Right ventricle myocardium superior (tissue), 1 donor: ENCODE data around the gene INTS3. TPM values are rescaled to one million over a fixed set of nuclear protein-coding genes. Genes with fewer than 3 reads are reported as not detected.

Source experiments
- ATAC-seq: fragments of 200-7000 bp; cut with Tn5 transposase; one replicate; pipeline ENCODE4 v1.9.1; 2020; ENCODE audit warnings: mild to moderate bottlenecking; ENCODE audit not compliant: poor library complexity
- DNase-seq: peaks from one replicate; pipeline ENCODE4 v3.0.0-alpha.2; 2020
- intact Hi-C: fragments of 100-400 bp; cut with DNase I; formaldehyde crosslinking; loops from one replicate; pipeline ENCODE4 v1.11.2; 2022
- long read RNA-seq: library from polyadenylated mRNA; unstranded; transcript quantifications from one replicate; pipeline ENCODE4 v2.0.0, GENCODE V29; 2021
- total RNA-seq: library from RNA; stranded (reverse); fragmentation: NEBNext Ultra II Directional; extraction: Animal tissue kit (Norgen Biotek cat#: 25700); gene quantifications from one replicate; pipeline ENCODE4 v1.2.1, GENCODE V29; 2021
- donor health status: DM: no; HTN: yes; CAD: no; lungs with severe emphysema.

INTS3 gene, protein sequence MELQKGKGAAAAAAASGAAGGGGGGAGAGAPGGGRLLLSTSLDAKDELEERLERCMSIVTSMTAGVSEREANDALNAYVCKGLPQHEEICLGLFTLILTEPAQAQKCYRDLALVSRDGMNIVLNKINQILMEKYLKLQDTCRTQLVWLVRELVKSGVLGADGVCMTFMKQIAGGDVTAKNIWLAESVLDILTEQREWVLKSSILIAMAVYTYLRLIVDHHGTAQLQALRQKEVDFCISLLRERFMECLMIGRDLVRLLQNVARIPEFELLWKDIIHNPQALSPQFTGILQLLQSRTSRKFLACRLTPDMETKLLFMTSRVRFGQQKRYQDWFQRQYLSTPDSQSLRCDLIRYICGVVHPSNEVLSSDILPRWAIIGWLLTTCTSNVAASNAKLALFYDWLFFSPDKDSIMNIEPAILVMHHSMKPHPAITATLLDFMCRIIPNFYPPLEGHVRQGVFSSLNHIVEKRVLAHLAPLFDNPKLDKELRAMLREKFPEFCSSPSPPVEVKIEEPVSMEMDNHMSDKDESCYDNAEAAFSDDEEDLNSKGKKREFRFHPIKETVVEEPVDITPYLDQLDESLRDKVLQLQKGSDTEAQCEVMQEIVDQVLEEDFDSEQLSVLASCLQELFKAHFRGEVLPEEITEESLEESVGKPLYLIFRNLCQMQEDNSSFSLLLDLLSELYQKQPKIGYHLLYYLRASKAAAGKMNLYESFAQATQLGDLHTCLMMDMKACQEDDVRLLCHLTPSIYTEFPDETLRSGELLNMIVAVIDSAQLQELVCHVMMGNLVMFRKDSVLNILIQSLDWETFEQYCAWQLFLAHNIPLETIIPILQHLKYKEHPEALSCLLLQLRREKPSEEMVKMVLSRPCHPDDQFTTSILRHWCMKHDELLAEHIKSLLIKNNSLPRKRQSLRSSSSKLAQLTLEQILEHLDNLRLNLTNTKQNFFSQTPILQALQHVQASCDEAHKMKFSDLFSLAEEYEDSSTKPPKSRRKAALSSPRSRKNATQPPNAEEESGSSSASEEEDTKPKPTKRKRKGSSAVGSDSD
- total RNA-seq: 31.8 TPM
- long read RNA-seq, full-length matches to known transcripts: 42 of 64 reads
- long read RNA-seq, partial matches to known transcripts: 15 of 64 reads
- long read RNA-seq, other reads (novel, unspliced or antisense): 7 of 64 reads

DNA sequence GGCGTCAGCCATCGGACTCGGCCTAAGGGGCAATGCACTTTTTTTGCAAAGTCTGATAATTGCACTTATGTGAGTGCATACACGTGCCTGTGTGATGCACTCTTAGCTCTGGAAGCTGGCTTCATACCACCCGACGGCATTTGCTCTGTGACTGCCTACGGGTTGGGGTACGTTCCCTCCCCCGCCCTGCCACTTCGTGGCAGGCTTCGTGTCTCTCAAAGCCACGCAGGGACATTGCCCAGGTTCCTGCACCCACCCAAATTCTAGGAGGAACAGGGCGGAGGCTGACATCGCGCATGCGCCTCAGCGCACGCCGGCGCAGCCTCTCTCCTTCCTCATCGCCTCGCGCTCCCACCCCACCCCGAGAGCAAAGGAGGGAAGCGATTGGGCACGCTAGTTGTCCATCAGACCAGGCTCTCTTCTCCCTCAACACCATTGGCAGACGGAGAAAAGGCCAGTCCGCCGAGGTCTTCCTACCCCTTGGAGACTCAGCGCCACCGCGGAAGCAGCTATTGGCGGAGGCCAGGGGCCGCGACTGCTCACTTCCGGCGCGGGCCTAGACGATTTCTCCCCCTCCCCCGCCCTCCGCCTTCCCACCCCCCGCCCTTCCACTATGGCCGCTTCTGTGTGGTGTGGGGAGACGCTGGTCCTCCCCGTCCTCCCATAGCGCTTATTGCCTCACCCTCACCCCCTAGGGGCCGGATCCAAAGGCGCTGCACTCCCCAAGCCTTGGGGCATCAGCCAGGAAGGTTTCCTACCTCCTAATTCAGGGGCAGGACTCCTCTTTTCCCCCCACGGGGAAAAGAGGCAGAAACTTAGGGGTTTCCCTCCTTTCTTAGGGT is at the start of gene INTS3:
INTS3 (plus strand) TSS at position 588 of the 842 bp plus-strand sequence. CDS start 585 bp downstream, outside the sequence.
- intact Hi-C loops: no loop called here
- DNase-seq (peak; percentile 100), ATAC-seq (peak; percentile 99)

DNA sequence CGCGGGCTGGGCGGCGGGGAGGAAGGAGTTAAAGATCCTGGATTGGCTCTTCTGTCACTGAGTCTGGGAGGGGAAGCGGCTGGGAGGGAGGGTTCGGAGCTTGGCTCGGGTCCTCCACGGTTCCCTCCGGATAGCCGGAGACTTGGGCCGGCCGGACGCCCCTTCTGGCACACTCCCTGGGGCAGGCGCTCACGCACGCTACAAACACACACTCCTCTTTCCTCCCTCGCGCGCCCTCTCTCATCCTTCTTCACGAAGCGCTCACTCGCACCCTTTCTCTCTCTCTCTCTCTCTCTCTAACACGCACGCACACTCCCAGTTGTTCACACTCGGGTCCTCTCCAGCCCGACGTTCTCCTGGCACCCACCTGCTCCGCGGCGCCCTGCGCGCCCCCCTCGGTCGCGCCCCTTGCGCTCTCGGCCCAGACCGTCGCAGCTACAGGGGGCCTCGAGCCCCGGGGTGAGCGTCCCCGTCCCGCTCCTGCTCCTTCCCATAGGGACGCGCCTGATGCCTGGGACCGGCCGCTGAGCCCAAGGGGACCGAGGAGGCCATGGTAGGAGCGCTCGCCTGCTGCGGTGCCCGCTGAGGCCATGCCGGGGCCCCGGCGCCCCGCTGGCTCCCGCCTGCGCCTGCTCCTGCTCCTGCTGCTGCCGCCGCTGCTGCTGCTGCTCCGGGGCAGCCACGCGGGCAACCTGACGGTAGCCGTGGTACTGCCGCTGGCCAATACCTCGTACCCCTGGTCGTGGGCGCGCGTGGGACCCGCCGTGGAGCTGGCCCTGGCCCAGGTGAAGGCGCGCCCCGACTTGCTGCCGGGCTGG is 49.1 kb upstream of the INTS3 start, which contains the start of gene NPR1:
NPR1 (plus strand) TSS at position 170 of the 818 bp plus-strand sequence; CDS start at position 591, 421 bp downstream.
- peak; percentile 81 for ATAC-seq
- DNase-seq: peak; percentile 82
- intact Hi-C loops: loop anchor here (2.0 to 5.0 kb wide), 3 partner anchors 70 to 309 kb away; partner anchors contain the start of gene RAB13

DNA sequence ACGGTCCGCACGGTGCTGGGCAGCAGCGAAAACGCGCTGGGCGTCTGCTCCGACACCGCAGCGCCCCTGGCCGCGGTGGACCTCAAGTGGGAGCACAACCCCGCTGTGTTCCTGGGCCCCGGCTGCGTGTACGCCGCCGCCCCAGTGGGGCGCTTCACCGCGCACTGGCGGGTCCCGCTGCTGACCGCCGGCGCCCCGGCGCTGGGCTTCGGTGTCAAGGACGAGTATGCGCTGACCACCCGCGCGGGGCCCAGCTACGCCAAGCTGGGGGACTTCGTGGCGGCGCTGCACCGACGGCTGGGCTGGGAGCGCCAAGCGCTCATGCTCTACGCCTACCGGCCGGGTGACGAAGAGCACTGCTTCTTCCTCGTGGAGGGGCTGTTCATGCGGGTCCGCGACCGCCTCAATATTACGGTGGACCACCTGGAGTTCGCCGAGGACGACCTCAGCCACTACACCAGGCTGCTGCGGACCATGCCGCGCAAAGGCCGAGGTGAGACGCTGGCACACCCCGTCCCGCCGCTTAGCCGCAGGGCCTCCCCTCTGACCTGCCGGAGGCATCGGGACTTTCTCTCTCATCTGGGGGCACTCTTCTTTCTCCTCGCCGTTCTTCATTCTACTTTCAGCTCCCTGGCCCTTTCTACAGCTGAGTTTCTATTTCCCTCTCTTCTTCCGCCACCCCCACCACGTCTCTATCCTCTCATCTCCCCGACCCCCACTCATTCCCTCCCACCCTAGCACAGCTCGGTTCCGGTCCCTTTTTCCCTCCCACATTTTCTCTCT is 48.3 kb upstream of the INTS3 start:
- peak; percentile 51 for DNase-seq
- peak; percentile 58 for ATAC-seq
- intact Hi-C loops: loop anchor here (2.0 to 5.0 kb wide), 4 partner anchors 69 to 308 kb away; partner anchors contain the start of gene RAB13

DNA sequence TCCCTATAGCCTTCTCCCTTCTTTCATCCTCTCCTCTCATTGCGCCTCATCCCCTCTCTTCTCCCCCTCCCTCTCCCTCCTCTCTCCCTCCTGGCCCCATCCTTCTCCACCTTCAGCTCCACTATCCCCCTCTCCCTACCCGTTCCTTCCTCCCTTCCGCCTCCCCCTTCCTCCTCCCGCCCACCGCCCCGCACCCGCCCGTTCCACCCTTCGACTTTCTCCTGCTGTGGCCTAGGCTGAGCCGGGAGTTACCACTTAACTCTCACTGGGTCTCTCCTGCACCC is 47.8 kb upstream of the INTS3 start:
- intact Hi-C loops: loop anchor here (5.0 kb wide), 1 partner anchor 92 kb away; no protein-coding TSS in a partner anchor
- DNase-seq: no peak
- no peak for ATAC-seq

DNA sequence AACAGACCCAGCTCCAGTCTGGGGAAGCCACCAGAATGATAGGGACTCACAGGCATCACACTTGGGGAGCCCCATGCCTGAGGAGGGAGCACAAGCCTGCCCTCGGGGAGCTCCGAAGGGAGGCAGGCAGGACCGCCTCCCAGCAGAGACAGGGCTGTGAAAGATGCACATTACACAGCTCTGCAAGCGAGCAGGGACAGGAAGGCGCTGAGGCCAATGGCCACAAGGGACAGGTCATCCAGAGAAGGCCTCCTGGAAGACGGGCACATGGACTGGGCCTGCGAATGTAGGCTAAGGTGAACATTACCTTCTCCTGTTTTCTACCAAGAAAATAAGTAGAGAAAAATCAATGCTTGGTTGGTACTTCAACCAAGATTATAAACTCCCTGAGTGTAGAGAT is 45.1 kb upstream of the INTS3 start:
- ATAC-seq (no peak), DNase-seq (no peak)
- intact Hi-C loops: loop anchor here (5.0 kb wide), 1 partner anchor 90 kb away; no protein-coding TSS in a partner anchor

DNA sequence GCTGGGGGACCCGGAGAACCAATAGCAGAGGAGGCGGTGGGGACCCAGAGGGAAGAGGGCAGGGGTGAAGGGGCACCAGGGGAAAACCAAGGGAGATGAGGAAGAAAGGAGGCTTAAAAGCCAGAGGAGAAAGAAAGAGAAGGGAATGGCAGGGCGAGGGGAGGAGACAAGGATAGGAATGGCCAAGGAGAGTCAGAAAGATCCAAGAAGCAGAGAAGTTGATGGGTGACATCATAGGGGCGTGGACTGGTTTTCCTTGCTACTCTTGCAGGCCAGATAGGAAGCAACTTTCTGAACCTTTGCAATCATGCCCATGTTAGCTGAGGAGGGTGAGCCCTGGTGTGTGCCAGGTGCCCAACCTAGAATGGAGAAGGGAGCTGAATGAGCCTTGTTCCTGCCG is 44.0 kb upstream of the INTS3 start:
- no peak for DNase-seq
- ATAC-seq: no peak
- intact Hi-C loops: loop anchor here (5.0 kb wide), 1 partner anchor 88 kb away; no protein-coding TSS in a partner anchor

DNA sequence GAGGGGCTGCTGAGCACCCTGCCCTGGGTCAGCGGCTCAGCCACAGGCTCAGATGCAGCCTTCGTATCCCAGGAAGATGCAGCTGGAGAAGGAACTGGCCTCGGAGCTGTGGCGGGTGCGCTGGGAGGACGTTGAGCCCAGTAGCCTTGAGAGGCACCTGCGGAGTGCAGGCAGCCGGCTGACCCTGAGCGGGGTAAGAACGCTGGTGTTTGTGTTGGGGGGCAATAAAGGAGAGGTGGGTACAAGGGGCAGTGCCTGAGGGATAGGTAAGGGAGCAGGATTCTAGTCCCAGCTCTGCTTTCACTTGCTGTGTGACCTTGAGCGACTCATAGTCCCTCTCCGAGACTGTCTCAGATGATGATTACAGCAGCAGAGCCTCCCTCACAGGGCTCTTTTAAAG is 43.0 kb upstream of the INTS3 start:
- DNase-seq (no peak), ATAC-seq (no peak)
- intact Hi-C loops: loop anchor here (5.0 kb wide), 1 partner anchor 87 kb away; no protein-coding TSS in a partner anchor

DNA sequence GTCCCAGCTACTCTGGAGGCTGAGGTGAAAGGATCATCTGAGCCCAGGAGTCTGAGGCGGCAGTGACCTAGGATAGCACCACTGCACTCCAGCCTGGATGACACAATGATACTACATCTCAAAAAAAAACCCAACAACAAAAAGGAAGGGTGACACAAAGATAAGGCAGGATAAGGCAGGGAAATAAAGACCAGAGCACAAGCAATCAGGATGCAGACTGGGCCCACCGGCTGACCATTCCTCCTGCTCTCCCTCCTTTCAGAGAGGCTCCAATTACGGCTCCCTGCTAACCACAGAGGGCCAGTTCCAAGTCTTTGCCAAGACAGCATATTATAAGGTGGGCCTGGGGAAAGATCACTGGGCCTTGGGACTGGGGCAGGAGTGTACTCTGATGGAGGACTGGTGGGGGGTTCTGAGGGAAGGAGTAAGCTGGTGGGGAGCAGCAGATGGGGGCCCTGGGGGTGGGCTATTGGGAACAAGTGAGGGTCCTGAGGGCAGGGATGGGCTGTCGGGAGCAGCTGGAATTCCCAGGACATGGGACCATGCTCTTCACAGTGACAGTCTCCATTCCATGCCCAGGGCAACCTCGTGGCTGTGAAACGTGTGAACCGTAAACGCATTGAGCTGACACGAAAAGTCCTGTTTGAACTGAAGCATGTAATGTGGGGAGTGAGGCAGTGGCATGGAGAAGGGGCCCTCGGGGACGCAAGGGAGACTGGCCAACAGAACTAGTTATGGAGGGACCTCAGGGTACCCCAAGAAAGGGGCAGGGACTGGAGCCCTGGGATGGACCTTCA is 42.1 kb upstream of the INTS3 start:
- intact Hi-C loops: no loop called here
- DNase-seq (no peak), ATAC-seq (no peak)

DNA sequence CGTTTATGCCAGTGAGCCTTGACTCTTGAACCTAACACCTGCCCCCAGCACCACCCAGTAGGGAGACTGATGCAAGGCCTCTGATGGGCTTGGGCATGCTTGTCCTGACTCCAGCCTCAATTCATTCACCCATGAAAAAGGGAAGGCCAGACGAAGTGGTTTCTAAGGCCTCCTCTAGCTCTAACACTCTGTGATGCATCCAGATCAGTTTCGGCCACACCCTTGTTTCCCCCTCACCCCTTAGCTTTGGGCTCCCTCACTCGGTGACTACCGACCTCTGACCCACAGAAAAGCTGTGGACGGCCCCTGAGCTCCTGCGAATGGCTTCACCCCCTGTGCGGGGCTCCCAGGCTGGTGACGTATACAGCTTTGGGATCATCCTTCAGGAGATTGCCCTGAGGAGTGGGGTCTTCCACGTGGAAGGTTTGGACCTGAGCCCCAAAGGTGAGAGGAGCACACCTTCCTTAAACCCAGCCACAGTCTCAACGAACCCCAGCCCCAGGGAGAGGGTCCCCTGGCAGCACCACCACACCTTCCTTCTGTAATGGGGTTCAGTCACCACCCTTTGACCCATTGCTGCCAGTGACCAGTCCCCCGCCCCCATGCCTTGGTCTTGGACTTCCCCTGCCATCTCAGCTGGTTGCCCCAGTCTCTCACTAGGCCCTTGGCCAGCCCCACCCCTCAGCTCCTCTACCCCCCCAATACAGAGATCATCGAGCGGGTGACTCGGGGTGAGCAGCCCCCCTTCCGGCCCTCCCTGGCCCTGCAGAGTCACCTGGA is 40.3 kb upstream of the INTS3 start:
- DNase-seq (no peak), ATAC-seq (no peak)
- intact Hi-C loops: no loop called here

DNA sequence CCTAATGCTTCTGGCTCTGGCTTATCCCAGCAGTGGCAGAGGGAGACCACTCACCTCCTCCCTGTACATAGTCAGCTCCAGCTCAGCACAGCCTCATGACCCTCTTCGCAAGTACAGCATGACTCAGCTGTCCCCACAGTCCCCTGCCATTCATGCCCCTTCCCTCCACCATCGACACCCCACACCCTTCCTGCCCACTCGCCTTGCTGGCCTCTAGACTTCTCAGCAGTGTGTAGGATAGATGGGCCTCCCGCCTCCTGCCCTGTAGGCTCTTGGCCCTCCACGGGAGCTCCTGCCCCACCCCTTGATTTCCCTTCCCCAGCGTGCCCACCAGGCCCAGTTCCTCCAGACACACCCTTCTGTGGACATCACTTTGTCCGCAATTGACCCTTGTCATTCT is 39.6 kb upstream of the INTS3 start:
- DNase-seq (no peak), ATAC-seq (no peak)
- intact Hi-C loops: no loop called here

DNA sequence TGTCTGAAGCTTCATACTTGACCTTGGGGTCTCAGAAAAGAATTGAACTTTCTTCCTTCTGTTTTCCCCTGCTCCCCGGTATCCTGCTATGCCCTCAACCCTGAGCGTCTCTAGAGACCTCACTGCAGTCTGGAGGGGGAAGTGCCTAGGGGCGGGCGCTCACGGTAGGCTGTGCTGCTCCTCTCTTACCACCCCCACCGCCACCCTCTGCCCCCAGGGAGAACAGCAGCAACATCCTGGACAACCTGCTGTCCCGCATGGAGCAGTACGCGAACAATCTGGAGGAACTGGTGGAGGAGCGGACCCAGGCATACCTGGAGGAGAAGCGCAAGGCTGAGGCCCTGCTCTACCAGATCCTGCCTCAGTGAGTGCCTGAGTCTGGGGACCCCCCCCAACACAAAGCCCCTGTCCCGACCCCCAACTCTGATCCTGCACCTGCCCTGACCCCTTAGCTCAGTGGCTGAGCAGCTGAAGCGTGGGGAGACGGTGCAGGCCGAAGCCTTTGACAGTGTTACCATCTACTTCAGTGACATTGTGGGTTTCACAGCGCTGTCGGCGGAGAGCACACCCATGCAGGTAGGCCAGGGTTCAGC is 39.0 kb upstream of the INTS3 start:
- intact Hi-C loops: no loop called here
- DNase-seq (no peak), ATAC-seq (no peak)

DNA sequence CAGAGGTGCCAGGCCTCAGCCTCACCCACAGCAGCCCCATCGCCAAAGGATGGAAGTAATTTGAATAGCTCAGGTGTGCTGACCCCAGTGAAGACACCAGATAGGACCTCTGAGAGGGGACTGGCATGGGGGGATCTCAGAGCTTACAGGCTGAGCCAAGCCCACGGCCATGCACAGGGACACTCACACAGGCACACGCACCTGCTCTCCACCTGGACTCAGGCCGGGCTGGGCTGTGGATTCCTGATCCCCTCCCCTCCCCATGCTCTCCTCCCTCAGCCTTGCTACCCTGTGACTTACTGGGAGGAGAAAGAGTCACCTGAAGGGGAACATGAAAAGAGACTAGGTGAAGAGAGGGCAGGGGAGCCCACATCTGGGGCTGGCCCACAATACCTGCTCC is 34.4 kb upstream of the INTS3 start:
- intact Hi-C loops: loop anchor here (5.0 kb wide), 1 partner anchor 59 kb away; no protein-coding TSS in a partner anchor
- ATAC-seq: no peak
- no peak for DNase-seq

DNA sequence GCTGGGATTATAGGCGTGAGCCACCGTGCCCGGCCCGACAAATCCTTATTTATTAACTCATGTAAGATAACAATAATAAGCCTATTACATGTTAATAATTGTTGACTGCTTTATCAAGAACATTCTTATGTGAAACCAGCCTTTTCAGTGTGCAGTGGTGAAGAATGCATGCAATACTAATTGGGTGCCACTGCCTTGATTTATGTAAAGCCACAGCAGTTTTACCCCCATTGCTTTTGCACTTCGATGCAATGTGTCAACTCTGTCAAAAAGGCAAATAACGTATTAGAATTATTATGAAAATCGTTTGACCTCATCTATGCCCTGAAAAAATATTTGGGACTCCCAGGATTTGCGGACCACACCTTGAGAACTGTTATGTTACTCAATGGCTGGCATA is 31.1 kb upstream of the INTS3 start:
- ATAC-seq: no peak
- intact Hi-C loops: no loop called here
- DNase-seq: no peak

DNA sequence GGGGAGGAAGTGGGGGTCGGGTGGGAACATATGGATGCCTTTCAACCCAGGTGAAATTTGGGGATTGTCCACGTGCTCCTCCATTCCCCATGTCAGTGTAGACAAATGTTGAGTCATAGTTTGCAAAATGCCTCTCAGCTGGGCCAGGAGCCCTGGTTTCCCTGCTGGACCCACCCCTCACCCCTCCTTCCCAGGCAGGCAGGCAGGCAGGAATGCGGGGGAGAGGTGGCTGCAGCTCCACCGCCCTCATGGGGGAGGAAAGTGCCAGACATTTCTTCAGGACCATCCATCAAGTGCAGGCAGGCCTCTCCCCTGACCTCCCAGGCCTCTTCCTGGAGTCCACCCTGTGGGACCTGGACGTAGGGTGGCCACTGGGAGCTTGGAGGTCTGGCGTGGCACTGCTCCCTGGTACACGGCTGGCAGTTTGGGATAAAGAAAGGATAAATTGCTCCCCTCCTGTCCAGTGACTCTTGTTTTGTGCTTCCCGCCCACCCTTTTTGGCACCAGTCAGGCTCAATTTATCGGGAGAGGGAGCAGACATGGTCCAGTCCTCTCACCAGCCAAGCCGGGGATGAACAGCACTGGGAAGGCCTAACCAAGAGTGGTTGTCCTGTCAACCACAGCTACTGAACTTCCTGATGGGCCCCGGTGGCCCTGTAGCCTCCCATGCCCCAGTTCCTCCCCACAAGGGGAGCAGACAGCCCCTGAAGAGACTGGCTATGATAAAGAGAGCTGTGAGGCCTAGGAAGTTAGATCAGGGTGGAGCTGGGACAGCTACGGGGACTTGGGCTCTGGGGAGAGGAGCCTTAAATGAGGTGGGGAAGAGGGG is 30.4 kb upstream of the INTS3 start:
- intact Hi-C loops: no loop called here
- ATAC-seq: peak; percentile 50

More for the DNA sequence above, 30.4 kb upstream of the INTS3 start:
- DNase-seq: peak; percentile 68
